Measurements from ENCODE around the gene CDC40. TPM values are rescaled to one million over a fixed set of nuclear protein-coding genes. Genes with fewer than 3 reads are reported as not detected.

CDC40 gene
- total RNA-seq, 1 experiment from 2014 or later: 26.2 TPM

GRCh38 chr6:110195639-110196038, 15.4 kb downstream of the CDC40 start:
- ChIA-PET CTCF (no interaction called here), RAD21 (ENCODE audit: low non-redundant PET in 1 of 2, low total read pairs in 2 of 2, uncharacterized antibody in 2 of 2, unreplicated experiment in 2 of 2) (no interaction called here), POLR2A (no interaction called here)
- ATAC-seq (no peak), DNase-seq (ENCODE audit: low read depth, low spot score) (no peak)
- no peaks in the 10 kb centered on the region for H3K4me1 ChIP-seq (ENCODE audit: control insufficient read depth in 1 of 2, insufficient read depth in 2 of 2, low read length in 2 of 2)
- peaks cover 31% of the 10 kb centered on the region for H3K79me2 ChIP-seq (ENCODE audit: insufficient read depth, low read length)
- no peak overlapping the region for H2AFZ ChIP-seq (ENCODE audit: low read depth, low read length, poor library complexity, severe bottlenecking)
- peaks cover 0 to 2% of the 10 kb centered on the region in 2 experiments; a peak in 1 of 4 replicates for H3K36me3 ChIP-seq (ENCODE audit: control insufficient read depth in 1 of 2, insufficient read depth in 2 of 2, low read length in 2 of 2)
- no peaks in the 10 kb centered on the region for H3K27me3 ChIP-seq (ENCODE audit: insufficient read depth, low read length)
- H3K4me3 ChIP-seq (replicated peaks in 1 of 2; ENCODE audit: low read depth in 1 of 2, low read length in 2 of 2): no peak overlapping the region
- no peak for TF ChIP-seq REST (IDR thresholded peaks at IDR 0.05; ENCODE audit: low read depth)
- H3K9me2 ChIP-seq (ENCODE audit: insufficient read depth): no peaks in the 10 kb centered on the region
- 0 out of 2 replicates have a peak, but pooled peaks cover 2% of the 10 kb centered on the region for H4K20me1 ChIP-seq (ENCODE audit: insufficient read depth)
- H3K4me2 ChIP-seq (ENCODE audit: low read length): no peak overlapping the region
- H3K9ac ChIP-seq (ENCODE audit: low read length): no peak overlapping the region
- H3K9me3 ChIP-seq (ENCODE audit: control insufficient read depth in 1 of 2, insufficient read depth in 1 of 2, low read depth in 1 of 2, low read length in 2 of 2): no peaks in the 10 kb centered on the region
- H3K27ac ChIP-seq (ENCODE audit: low read depth, low read length): no peak overlapping the region
- no TSS peak for BruUV-seq (replicated peaks)
- intact Hi-C loops (cut with micrococcal nuclease): no loop called here

GRCh38 chr6:110196874-110197273, 16.6 kb downstream of the CDC40 start:
- BruUV-seq (replicated peaks): no TSS peak
- Histone ChIP-seq H3K4me3 (replicated peaks in 1 of 2; ENCODE audit: low read depth in 1 of 2, low read length in 2 of 2) (no peak overlapping the region), H2AFZ (ENCODE audit: low read depth, low read length, poor library complexity, severe bottlenecking) (no peak overlapping the region), H3K4me2 (ENCODE audit: low read length) (no peak overlapping the region), H3K9me3 (ENCODE audit: control insufficient read depth in 1 of 2, insufficient read depth in 1 of 2, low read depth in 1 of 2, low read length in 2 of 2) (no peaks in the 10 kb centered on the region), H3K27ac (ENCODE audit: low read depth, low read length) (no peak overlapping the region), H3K27me3 (ENCODE audit: insufficient read depth, low read length) (no peaks in the 10 kb centered on the region), H3K79me2 (ENCODE audit: insufficient read depth, low read length) (peaks cover 24% of the 10 kb centered on the region), H3K9ac (ENCODE audit: low read length) (no peak overlapping the region), H3K36me3 (ENCODE audit: control insufficient read depth in 1 of 2, insufficient read depth in 2 of 2, low read length in 2 of 2) (peaks cover 0 to 2% of the 10 kb centered on the region in 2 experiments; a peak in 1 of 4 replicates), H3K9me2 (ENCODE audit: insufficient read depth) (no peaks in the 10 kb centered on the region), H4K20me1 (ENCODE audit: insufficient read depth) (0 out of 2 replicates have a peak, but pooled peaks cover 7% of the 10 kb centered on the region), H3K4me1 (ENCODE audit: control insufficient read depth in 1 of 2, insufficient read depth in 2 of 2, low read length in 2 of 2) (no peaks in the 10 kb centered on the region)
- intact Hi-C loops (cut with micrococcal nuclease): no loop called here
- ChIA-PET CTCF (no interaction called here), POLR2A (no interaction called here), RAD21 (ENCODE audit: low non-redundant PET in 1 of 2, low total read pairs in 2 of 2, uncharacterized antibody in 2 of 2, unreplicated experiment in 2 of 2) (no interaction called here)
- ATAC-seq: no peak
- no peak for TF ChIP-seq SP1 (IDR thresholded peaks at IDR 0.05; ENCODE audit: low read depth)
- TF ChIP-seq YY1 (IDR thresholded peaks at IDR 0.05; ENCODE audit: extremely low read depth, insufficient replicate concordance, low read depth, low read length): no peak
- no peak for DNase-seq (ENCODE audit: low read depth, low spot score)

All from HCT116 (cell line).